Measurements from ENCODE around the gene DENND4A. TPM values are rescaled to one million over a fixed set of nuclear protein-coding genes. Genes with fewer than 3 reads are reported as not detected.

The DENND4A gene
- total and polyA plus RNA-seq, 9 of the 15 experiments (the other 6 are each of a cell fraction or from before 2014, with no cell fraction given) = 6.8 to 32.3 (median 19.9) TPM

DNA sequence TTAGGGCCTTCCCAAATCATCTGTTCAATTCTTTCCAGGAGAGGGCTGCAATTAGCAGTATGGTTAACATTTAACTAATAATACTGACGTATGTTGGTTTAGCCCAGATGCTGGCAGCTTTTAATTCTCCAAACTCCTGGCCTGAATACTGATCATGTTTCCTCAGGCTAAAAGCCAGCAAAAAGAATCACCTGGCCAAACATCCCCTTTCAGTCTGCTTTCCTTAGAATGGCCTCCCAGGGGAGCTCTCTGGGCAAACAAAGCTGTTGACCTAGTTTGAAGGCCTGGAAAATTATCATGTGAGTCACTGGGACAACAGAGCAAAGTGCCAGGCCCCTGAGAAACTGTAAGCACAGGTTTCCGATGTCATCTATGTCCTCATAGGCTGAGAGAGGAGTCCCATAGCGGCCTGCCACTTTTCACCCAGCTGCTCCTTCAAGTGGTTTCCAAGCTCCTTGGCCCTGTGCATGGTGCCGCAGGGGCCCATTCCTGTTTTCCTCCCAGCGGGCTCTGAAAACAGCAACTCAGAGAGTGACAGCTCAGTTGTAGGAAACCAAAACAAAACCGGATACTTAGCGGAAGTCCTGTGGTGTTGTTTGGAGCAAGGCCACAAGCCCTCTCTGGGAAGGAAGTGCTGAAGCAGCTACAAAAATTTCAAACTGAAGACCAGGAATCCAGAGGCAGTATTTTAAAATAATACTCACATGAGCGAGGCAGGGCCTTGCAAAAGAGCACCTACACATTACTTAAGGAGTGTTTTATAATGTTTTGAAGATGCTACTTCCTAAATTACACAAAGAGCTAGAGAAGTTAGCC, 40.7 kb upstream of the DENND4A start (continued):
- TF ChIP-seq, protein P1, sequence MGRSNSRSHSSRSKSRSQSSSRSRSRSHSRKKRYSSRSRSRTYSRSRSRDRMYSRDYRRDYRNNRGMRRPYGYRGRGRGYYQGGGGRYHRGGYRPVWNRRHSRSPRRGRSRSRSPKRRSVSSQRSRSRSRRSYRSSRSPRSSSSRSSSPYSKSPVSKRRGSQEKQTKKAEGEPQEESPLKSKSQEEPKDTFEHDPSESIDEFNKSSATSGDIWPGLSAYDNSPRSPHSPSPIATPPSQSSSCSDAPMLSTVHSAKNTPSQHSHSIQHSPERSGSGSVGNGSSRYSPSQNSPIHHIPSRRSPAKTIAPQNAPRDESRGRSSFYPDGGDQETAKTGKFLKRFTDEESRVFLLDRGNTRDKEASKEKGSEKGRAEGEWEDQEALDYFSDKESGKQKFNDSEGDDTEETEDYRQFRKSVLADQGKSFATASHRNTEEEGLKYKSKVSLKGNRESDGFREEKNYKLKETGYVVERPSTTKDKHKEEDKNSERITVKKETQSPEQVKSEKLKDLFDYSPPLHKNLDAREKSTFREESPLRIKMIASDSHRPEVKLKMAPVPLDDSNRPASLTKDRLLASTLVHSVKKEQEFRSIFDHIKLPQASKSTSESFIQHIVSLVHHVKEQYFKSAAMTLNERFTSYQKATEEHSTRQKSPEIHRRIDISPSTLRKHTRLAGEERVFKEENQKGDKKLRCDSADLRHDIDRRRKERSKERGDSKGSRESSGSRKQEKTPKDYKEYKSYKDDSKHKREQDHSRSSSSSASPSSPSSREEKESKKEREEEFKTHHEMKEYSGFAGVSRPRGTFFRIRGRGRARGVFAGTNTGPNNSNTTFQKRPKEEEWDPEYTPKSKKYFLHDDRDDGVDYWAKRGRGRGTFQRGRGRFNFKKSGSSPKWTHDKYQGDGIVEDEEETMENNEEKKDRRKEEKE (IDR thresholded peaks at IDR 0.05; ENCODE audit: borderline replicate concordance in 1 of 2, control insufficient read depth in 1 of 2, low read depth in 2 of 2, low read length in 1 of 2) = no peak
- TF ChIP-seq ZNF124 (CRISPR knock-in tag; IDR thresholded peaks at IDR 0.05) = no peak
- no peak for TF ChIP-seq MTF1 (CRISPR knock-in tag; IDR thresholded peaks at IDR 0.05; ENCODE audit: borderline replicate concordance)
- TF ChIP-seq, protein P2, sequence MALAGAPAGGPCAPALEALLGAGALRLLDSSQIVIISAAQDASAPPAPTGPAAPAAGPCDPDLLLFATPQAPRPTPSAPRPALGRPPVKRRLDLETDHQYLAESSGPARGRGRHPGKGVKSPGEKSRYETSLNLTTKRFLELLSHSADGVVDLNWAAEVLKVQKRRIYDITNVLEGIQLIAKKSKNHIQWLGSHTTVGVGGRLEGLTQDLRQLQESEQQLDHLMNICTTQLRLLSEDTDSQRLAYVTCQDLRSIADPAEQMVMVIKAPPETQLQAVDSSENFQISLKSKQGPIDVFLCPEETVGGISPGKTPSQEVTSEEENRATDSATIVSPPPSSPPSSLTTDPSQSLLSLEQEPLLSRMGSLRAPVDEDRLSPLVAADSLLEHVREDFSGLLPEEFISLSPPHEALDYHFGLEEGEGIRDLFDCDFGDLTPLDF (CRISPR knock-in tag; IDR thresholded peaks at IDR 0.05) = no peak
- no peak for TF ChIP-seq STAG1 (CRISPR knock-in tag; IDR thresholded peaks at IDR 0.05; ENCODE audit: borderline replicate concordance)
- TF ChIP-seq, protein P3, sequence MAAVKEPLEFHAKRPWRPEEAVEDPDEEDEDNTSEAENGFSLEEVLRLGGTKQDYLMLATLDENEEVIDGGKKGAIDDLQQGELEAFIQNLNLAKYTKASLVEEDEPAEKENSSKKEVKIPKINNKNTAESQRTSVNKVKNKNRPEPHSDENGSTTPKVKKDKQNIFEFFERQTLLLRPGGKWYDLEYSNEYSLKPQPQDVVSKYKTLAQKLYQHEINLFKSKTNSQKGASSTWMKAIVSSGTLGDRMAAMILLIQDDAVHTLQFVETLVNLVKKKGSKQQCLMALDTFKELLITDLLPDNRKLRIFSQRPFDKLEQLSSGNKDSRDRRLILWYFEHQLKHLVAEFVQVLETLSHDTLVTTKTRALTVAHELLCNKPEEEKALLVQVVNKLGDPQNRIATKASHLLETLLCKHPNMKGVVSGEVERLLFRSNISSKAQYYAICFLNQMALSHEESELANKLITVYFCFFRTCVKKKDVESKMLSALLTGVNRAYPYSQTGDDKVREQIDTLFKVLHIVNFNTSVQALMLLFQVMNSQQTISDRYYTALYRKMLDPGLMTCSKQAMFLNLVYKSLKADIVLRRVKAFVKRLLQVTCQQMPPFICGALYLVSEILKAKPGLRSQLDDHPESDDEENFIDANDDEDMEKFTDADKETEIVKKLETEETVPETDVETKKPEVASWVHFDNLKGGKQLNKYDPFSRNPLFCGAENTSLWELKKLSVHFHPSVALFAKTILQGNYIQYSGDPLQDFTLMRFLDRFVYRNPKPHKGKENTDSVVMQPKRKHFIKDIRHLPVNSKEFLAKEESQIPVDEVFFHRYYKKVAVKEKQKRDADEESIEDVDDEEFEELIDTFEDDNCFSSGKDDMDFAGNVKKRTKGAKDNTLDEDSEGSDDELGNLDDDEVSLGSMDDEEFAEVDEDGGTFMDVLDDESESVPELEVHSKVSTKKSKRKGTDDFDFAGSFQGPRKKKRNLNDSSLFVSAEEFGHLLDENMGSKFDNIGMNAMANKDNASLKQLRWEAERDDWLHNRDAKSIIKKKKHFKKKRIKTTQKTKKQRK (IDR thresholded peaks at IDR 0.05; ENCODE audit: borderline replicate concordance, low read depth, low read length) = no peak
- TF ChIP-seq ZNF311 (CRISPR knock-in tag; IDR thresholded peaks at IDR 0.05) = no peak
- TF ChIP-seq, protein P4, sequence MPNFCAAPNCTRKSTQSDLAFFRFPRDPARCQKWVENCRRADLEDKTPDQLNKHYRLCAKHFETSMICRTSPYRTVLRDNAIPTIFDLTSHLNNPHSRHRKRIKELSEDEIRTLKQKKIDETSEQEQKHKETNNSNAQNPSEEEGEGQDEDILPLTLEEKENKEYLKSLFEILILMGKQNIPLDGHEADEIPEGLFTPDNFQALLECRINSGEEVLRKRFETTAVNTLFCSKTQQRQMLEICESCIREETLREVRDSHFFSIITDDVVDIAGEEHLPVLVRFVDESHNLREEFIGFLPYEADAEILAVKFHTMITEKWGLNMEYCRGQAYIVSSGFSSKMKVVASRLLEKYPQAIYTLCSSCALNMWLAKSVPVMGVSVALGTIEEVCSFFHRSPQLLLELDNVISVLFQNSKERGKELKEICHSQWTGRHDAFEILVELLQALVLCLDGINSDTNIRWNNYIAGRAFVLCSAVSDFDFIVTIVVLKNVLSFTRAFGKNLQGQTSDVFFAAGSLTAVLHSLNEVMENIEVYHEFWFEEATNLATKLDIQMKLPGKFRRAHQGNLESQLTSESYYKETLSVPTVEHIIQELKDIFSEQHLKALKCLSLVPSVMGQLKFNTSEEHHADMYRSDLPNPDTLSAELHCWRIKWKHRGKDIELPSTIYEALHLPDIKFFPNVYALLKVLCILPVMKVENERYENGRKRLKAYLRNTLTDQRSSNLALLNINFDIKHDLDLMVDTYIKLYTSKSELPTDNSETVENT (CRISPR knock-in tag; IDR thresholded peaks at IDR 0.05) = no peak
- TF ChIP-seq ZNF121 (CRISPR knock-in tag; conservative IDR thresholded peaks at IDR 0.05) = no peak
- TF ChIP-seq, protein P5, sequence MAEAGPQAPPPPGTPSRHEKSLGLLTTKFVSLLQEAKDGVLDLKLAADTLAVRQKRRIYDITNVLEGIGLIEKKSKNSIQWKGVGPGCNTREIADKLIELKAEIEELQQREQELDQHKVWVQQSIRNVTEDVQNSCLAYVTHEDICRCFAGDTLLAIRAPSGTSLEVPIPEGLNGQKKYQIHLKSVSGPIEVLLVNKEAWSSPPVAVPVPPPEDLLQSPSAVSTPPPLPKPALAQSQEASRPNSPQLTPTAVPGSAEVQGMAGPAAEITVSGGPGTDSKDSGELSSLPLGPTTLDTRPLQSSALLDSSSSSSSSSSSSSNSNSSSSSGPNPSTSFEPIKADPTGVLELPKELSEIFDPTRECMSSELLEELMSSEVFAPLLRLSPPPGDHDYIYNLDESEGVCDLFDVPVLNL (CRISPR knock-in tag; IDR thresholded peaks at IDR 0.05; ENCODE audit: low read depth) = no peak
- no peak for TF ChIP-seq ZNF699 (CRISPR knock-in tag; IDR thresholded peaks at IDR 0.05; ENCODE audit: insufficient replicate concordance)
